ENCODE data around the gene MCC. TPM values are rescaled to one million over a fixed set of nuclear protein-coding genes. Genes with fewer than 3 reads are reported as not detected.

Gene MCC
- total and polyA plus RNA-seq, 2 donors (not counting 1 experiment from before 2014, with no cell fraction given) = 0.09 to 0.32 TPM

DNA sequence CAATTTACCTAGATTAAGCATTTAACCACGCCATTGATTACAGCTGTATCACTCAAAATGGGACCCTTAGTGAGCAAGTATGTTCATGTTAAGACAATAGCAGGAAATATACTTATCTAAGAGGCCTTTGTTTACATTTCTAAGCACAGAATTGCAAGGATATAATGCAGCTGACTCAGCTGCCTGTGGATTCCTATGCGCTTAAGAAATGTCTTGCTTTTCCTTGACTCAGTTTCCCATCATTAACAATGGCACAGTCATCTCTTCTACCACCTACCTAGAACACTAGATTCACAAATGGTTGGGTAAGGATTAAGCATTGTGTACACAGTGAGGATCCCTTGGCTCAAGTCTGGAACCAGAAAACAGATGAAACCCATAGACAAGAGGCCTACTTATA lies 217.2 kb downstream of the MCC start:
- DNase-seq = no peak
- no peak overlapping the region for H3K27ac ChIP-seq (ENCODE audit: low read length in 2 of 2)
- CTCF ChIA-PET = no interaction called here
- H3K36me3 ChIP-seq (replicated peaks in 1 of 2; ENCODE audit: control extremely low read depth in 1 of 2, control insufficient read depth in 1 of 2, extremely low read depth in 1 of 2, insufficient read depth in 2 of 2, low read length in 1 of 2) = no peaks in the 10 kb centered on the region
- no peak overlapping the region for H3K9ac ChIP-seq (ENCODE audit: low read length)
- H3K27ac Mint-ChIP-seq = no peak overlapping the region
- POLR2A ChIA-PET = no interaction called here
- no peaks in the 10 kb centered on the region for H4K20me1 ChIP-seq (ENCODE audit: control insufficient read depth, insufficient read depth, low read length, poor library complexity, severe bottlenecking)
- no peaks in the 10 kb centered on the region for H3K9me3 Mint-ChIP-seq (ENCODE audit: insufficient read depth)
- WGBS (ENCODE audit: insufficient coverage) = 100% methylated on average over 1 of the region's 2 CpGs
- no peak overlapping the region for H2AFZ ChIP-seq (ENCODE audit: insufficient read depth, low read depth, low read length, poor library complexity, severe bottlenecking)
- H3K27me3 ChIP-seq (replicated peaks in 1 of 4; ENCODE audit: control extremely low read depth in 1 of 4, control insufficient read depth in 3 of 4, insufficient read depth in 4 of 4, low read length in 3 of 4) = no peaks in the 10 kb centered on the region
- no peaks in the 10 kb centered on the region for H3K4me1 Mint-ChIP-seq
- ATAC-seq (ENCODE audit: low read depth) = no peak
- no peaks in the 10 kb centered on the region for H3K9me3 ChIP-seq (ENCODE audit: control extremely low read depth in 1 of 3, control insufficient read depth in 2 of 3, insufficient read depth in 1 of 3, low read length in 2 of 3)
- no peak overlapping the region for H3K4me2 ChIP-seq (replicated peaks; ENCODE audit: low read depth, low read length, poor library complexity, severe bottlenecking)
- no peak overlapping the region for H3K4me3 Mint-ChIP-seq
- no peak overlapping the region for H3K4me3 ChIP-seq (ENCODE audit: control extremely low read depth in 1 of 5, extremely low read depth in 1 of 5, insufficient read depth in 1 of 5, low read depth in 2 of 5, low read length in 4 of 5)
- H3K27me3 Mint-ChIP-seq = peaks cover 11% of the 10 kb centered on the region
- H3K4me1 ChIP-seq (ENCODE audit: control insufficient read depth in 2 of 2, insufficient read depth in 2 of 2, low read length in 2 of 2) = no peaks in the 10 kb centered on the region
- intact Hi-C loops (cut with micrococcal nuclease) = no loop called here
- no peaks in the 10 kb centered on the region for H3K79me2 ChIP-seq (ENCODE audit: control insufficient read depth, insufficient read depth, low read length)
- no peak for TF ChIP-seq EZH2 (IDR thresholded peaks at IDR 0.05; ENCODE audit: borderline replicate concordance, insufficient read depth, low read depth, low read length, poor library complexity, severe bottlenecking)
- TF ChIP-seq, protein P1, sequence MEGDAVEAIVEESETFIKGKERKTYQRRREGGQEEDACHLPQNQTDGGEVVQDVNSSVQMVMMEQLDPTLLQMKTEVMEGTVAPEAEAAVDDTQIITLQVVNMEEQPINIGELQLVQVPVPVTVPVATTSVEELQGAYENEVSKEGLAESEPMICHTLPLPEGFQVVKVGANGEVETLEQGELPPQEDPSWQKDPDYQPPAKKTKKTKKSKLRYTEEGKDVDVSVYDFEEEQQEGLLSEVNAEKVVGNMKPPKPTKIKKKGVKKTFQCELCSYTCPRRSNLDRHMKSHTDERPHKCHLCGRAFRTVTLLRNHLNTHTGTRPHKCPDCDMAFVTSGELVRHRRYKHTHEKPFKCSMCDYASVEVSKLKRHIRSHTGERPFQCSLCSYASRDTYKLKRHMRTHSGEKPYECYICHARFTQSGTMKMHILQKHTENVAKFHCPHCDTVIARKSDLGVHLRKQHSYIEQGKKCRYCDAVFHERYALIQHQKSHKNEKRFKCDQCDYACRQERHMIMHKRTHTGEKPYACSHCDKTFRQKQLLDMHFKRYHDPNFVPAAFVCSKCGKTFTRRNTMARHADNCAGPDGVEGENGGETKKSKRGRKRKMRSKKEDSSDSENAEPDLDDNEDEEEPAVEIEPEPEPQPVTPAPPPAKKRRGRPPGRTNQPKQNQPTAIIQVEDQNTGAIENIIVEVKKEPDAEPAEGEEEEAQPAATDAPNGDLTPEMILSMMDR (IDR thresholded peaks at IDR 0.05) = no peak

DNA sequence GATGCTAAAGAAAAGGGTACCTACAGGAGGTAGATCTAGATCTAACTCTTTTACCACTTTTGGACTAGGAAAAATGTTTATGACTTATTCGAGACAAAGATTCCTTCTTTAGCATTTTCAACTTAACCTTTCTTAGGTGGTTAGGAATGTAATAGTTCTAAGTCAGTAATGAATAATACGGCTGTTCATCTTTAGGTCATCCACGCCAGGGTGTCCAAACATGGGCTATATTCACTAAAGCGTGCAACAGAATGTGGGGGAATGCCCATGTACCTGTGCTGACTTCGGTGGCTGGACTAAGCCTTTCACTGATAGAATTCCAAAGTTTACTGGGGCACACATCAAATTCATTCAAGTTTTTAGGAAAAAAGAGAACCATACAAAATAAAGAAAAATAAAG lies 218.2 kb downstream of the MCC start:
- Histone ChIP-seq H3K4me3 (ENCODE audit: control extremely low read depth in 1 of 5, extremely low read depth in 1 of 5, insufficient read depth in 1 of 5, low read depth in 2 of 5, low read length in 4 of 5) (no peak overlapping the region), H4K20me1 (ENCODE audit: control insufficient read depth, insufficient read depth, low read length, poor library complexity, severe bottlenecking) (no peaks in the 10 kb centered on the region), H3K9ac (ENCODE audit: low read length) (no peak overlapping the region), H3K36me3 (replicated peaks in 1 of 2; ENCODE audit: control extremely low read depth in 1 of 2, control insufficient read depth in 1 of 2, extremely low read depth in 1 of 2, insufficient read depth in 2 of 2, low read length in 1 of 2) (no peaks in the 10 kb centered on the region), H3K4me1 (ENCODE audit: control insufficient read depth in 2 of 2, insufficient read depth in 2 of 2, low read length in 2 of 2) (no peaks in the 10 kb centered on the region), H3K9me3 (ENCODE audit: control extremely low read depth in 1 of 3, control insufficient read depth in 2 of 3, insufficient read depth in 1 of 3, low read length in 2 of 3) (no peaks in the 10 kb centered on the region), H2AFZ (ENCODE audit: insufficient read depth, low read depth, low read length, poor library complexity, severe bottlenecking) (no peak overlapping the region), H3K27ac (ENCODE audit: low read length in 2 of 2) (no peak overlapping the region), H3K4me2 (replicated peaks; ENCODE audit: low read depth, low read length, poor library complexity, severe bottlenecking) (no peak overlapping the region), H3K27me3 (replicated peaks in 1 of 4; ENCODE audit: control extremely low read depth in 1 of 4, control insufficient read depth in 3 of 4, insufficient read depth in 4 of 4, low read length in 3 of 4) (no peaks in the 10 kb centered on the region), H3K79me2 (ENCODE audit: control insufficient read depth, insufficient read depth, low read length) (no peaks in the 10 kb centered on the region)
- TF ChIP-seq, protein P1 (IDR thresholded peaks at IDR 0.05) = no peak
- TF ChIP-seq EZH2 (IDR thresholded peaks at IDR 0.05; ENCODE audit: borderline replicate concordance, insufficient read depth, low read depth, low read length, poor library complexity, severe bottlenecking) = no peak
- Mint-ChIP-seq H3K4me3 (no peak overlapping the region), H3K9me3 (ENCODE audit: insufficient read depth) (no peaks in the 10 kb centered on the region), H3K27ac (no peak overlapping the region), H3K27me3 (peaks cover 15% of the 10 kb centered on the region), H3K4me1 (no peaks in the 10 kb centered on the region)
- DNase-seq (no peak), ATAC-seq (ENCODE audit: low read depth) (no peak)
- ChIA-PET POLR2A (no interaction called here), CTCF (no interaction called here)
- intact Hi-C loops (cut with micrococcal nuclease) = no loop called here
- WGBS (ENCODE audit: insufficient coverage) = 81% methylated on average over 4 of the region's 5 CpGs

All from B cell (primary cell).